Measurements from ENCODE around the gene CEP135.

GRCh38 chr4:55920571-55920970, 28.2 kb upstream of the CEP135 start:
- TF ChIP-seq CTCF (conservative IDR thresholded peaks at IDR 0.05; ENCODE audit: low read depth, low read length): no peak
- no peak for TF ChIP-seq EZH2 (IDR thresholded peaks at IDR 0.05; ENCODE audit: borderline replicate concordance, low read depth, low read length, poor library complexity, severe bottlenecking)
